GDM1 (cell line): ENCODE results near the gene DDI2.

ENCODE experiments used
- DNase-seq: peaks from one replicate; lab custom pipeline; 2025; lab: John Stamatoyannopoulos, UW

The DDI2 gene

DNA sequence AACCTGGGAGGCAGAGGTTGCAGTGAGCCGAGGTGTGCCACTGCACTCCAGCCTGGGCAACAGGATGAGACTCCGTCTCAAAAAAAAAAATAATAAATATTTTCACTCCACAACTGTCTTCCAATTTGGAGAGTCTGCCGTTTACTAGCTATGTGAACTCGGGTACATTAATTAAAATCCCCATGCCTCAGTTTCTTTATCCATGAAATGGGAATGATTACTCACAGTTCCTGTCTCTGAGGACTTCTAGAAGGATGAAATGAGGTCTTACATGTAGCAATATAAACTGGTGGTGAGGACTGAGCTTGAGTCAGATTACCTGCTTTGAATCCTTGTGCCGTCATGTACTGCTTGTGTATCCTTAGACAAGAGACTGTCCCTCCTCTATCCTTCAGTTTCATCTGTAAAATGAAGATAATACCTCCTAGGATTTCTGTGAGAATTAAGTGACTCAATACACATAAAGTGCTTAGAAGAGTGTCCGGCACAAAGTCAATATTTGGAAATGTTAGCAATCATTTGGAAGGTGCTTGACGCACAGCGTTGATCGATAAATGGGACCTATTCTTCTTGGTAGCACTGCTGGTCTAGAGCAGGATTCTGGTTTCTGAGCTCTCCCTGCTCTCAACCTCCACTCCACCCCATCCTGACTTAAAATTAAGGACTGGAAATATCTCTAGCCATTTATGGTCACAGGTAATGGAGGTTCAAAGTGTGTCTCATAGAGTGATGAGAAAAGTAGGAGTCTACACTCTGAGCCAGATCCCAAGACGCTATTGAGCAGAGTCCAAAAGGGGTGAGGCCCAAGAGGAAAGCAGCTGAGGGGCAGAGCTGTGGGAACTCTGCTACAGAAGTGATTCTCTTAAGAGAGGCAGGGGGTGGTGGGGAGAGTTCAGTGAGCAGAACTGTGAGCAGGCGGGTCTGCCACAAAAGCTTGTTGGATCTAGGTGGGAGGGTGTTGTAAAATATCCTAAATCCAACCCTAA, 11.6 kb upstream of the DDI2 start:
- DNase-seq: no peak

DNA sequence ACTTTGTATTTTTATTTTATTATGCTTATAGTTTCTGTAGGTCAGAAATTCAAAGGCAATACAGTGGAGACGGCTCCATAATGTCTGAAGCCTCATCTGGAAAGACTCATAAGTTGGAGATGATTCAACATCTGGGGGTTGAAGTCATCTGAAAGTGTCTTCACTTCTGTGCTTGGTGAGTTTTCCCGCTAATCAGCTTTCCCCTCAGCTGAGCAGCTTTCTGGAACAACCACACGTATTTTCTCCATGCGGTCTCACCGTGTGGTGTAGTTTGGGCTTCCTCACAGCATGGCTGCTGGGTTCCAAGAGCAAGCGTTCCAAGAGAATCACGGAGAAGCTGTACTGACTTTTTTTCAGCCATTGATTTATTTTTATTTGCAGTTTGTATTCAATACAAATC, 7.6 kb upstream of the DDI2 start:
- no peak for DNase-seq

DNA sequence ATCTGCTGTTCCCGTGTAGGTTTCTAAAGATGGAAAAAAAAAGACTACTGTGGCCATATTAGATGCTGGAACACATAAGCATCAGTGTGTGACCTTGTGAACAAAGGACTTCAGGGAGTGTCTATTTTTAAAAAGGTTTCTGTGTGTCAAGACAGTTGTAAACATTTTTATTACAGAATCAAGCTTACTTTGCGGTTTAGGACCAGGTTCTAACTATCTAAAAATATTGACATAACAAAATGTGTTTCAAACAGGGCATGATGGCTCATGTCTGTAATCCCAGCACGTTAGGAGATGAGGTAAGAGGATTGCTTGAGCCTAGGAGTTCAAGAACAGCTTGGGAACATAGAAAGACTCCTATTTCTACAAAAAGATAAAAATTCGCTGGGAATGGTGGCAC, 7.1 kb upstream of the DDI2 start:
- DNase-seq: no peak

DNA sequence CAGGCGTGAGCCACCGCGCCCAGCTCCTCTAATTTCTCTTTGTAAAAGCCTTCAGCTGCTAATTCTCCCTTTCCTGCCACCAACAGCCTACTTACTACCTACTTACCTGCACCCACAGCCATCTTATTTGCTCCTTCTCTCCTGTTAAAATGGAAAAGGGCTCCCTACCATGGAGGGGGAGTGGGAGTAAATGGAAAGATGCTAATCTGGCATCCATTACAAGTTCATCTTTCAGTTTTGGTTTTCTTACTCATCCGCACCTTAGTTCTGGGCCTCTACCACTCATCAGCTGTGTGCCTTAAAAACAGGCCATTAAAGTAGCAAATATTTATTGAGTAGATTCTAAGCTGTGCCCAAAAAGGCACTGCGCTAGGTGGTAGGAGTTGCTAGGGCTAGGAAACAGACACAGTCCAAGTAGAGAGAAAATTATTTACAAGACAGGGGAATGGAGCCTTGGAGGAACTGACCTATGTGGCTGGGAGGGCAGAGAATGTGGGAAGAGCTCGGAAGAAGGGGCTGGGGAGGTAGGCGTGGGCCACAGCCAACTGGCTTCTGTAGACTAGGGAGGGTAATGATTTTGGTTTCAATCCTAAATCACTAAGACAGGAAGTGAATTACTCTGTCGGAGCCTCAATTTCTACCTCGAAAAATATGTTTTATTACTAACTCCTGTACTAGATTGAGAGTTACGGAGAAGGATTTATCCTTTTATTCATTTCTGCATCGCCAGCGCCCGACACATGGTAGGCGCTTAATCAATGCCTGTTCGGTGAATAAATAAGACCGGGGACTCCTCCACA, 685 bp upstream of the DDI2 start:
- no peak for DNase-seq

DNA sequence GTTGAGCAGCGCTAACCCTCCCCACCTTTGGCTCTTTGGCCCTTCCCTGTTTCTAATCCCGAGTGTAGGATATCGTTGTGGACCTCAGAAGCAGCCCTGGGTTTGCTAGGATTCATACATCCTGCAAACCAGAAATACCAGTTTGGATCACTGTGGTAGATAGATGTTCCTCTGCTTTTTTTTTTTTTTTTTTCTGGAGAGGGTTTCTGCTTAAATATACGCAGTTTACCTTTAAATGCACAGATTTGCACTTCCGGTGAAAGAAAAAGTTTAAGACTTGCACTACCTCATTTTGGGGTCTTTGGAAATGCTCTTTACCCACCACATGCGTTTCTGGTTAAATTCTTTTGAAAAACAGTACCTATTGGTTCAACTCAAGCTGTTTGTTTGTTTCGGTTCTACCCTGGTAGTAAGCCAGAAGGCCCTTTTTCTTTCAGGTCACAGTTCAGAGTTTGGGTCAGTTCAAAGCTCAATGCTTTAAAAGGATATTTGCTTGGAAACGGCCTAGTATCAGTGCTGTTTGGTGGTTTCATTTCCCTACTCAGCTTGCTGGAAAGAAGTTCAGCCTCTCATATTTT, 908 bp downstream of the DDI2 start:
- DNase-seq: no peak

DNA sequence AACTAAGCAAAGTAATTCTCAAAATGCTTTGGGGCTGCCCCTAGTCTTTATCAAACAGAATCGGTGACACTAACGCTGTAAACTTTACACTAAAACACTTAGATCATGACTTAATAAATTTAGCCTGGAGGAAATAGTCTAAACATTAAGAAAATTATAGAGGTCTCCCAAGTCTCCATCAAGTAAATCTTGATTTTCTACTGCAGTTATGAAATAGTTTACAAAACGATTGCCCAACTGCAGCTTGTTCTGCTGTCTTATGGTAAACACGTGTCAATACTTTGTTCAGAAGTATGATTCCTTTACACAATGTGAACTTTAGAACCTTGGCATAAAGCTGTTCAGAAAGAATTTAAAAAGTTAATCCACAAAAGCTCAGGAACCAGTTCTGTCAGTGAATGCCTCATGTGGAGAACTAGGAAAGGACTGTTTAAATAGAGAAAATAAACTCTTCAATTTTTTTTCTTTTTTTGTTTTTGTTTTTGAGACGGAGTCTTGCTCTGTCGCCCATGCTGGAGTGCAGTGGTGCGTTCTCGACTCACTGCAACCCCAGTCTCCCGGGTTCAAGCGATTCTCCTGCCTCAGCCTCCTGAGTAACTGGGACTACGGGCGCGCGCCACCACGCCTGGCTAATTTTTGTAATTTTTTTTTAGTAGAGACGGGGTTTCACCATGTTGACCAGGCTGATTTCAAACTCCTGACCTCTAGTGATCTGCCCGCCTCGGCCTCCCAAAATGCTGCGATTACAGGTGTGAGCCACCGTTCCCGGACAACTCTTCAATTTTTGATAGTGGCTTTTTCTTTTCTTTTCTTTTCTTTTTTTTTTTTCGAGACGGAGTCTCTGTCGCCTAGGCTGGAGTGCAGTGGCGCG, 1.6 kb downstream of the DDI2 start:
- DNase-seq: no peak

DNA sequence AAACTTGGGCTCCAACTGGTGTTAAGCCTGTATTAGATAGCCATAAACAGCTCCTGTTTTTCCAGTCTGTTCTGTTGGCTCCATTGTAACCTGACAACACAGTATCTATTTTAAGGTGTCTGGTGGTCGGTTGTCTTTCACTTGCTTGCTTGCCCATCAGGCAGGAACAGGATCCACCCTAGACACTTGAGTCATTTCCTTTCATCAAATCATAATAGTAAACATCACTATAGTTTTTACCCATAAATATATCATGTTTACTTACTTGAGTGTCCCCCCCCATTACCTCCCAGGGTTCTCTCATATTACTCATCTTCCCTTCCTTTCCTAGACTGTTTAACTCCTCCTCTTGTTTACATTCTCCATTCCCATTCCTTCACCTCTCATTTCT, 2.9 kb downstream of the DDI2 start:
- no peak for DNase-seq

DNA sequence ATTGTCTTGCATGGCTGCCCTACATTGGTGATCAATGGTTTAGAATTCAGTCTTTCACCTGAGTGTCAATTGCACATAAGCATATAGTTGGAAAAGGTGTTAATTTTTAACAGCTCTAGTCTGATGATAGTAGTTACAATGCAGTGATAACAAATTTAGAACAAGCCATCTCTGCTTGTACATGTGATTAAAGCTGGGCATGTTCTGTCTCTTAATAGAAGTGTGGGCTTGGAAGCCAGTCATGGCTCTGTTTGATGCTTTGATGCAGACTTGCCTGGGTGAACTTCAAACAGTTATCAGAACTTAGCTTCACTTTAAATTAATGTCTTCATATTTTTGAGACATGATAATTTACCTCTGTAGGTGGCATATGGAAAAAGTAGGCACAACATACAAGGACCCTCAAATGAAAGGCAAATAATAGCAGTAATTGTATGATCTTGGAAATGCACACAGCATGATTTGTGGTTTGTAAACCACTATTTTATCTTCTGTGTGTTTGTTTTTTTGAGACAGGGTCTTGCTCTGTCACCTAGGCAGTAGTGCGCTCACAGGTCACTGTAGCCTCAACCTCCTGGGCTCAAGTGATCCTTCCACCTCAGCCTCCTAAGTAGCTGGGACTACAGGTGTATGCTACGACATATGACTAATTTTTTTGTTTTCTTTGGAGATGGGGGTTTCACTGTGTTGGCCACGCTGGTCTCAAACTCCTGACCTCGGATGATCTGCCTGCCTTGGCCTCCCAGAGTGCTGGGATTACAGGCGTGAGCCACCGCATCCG, 3.8 kb downstream of the DDI2 start:
- no peak for DNase-seq

DNA sequence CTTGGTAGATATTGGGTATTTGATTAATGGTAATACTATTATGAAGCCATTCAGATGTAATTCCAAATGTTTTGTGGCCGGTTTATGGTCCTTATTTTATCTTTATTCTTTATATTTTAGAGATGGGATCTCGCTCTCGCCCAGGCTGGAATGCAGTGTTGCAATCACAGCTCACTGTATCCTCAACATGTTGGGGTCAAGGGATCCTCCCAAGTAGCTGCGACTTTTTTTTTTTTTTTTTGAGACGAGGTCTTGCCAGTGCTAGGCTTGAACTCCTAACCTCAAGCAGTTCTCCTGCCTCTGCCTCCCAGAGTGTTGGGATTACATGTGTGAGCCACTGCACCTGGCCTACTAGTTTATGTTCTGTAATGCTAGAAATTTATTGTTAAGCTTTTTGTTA, 4.7 kb downstream of the DDI2 start:
- DNase-seq: no peak

DNA sequence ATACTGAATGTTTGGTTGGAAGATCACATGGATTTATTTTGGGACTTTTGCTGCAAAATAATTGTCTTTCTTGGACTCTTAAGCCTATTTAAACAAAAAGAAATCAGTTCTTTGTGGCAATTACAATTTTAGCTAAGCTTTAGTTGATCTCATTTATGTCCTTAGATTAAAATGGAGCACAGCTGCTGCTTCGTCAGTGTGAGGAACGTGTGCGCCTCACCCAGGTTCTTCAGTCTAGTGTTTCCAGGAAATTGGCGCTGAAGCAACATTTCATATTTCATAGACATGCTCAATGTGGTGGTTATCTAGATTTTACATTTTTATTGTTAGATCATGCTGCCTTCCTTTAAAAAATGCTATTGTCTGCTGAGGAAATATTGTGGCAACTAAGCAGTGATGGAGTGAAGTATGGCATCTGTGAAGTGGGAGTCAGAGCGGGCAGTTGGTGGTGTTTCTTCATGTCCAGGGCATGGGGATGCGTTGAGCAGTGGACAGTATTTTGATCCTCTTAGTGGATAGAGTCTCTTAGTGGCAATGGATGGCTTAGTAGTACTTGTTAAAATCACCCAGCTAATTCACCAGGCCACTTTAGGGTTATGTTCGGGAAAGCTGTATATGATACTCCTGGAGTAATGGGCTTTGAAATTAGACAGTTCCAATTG, 5.6 kb downstream of the DDI2 start:
- DNase-seq: no peak

DNA sequence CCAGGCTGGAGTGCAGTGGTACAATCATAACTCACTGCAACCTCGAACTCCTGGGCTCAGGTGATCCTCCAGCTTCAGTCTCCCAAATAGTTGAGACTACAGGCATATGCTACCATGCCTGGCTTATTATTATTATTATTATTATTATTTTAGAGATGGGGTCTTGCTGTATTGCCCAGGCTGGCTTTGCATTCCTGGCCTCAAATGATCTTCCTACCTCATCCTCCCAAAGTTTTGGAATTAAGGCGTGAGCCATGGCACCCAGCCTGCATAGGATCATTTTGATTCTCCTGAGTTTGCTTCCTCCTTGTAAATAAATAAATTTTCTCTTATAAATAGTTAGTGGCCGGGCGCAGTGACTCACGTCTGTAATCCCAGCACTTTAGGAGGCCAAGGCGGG, 6.2 kb downstream of the DDI2 start:
- DNase-seq: no peak

DNA sequence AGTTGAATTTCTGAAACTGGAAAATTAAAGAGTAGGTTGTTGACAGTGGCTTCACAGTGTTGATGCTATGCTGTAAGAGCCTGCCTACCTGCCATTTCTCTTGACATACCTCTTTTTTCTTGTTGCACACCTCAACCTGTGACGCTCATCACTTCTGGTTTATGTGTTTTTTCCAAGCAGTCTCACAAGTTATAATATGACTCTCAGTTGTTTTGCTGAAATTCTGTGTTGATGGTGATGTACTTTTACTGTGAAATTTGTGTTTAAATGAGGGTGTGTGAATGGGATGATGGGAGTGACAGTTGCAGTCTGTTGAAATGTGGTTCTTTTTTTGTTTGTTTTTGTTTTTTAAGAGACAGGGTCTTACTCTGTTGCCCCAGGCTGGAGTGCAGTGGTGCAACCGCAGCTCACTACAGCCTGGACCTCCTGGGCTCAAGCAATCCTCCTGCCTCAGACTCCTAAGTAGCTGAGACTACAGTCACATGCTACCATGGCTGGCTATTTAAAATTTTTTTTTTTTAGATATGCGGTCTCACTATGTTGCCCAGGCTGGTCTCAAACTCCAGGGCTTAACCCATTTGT, 7.0 kb downstream of the DDI2 start:
- DNase-seq: no peak

DNA sequence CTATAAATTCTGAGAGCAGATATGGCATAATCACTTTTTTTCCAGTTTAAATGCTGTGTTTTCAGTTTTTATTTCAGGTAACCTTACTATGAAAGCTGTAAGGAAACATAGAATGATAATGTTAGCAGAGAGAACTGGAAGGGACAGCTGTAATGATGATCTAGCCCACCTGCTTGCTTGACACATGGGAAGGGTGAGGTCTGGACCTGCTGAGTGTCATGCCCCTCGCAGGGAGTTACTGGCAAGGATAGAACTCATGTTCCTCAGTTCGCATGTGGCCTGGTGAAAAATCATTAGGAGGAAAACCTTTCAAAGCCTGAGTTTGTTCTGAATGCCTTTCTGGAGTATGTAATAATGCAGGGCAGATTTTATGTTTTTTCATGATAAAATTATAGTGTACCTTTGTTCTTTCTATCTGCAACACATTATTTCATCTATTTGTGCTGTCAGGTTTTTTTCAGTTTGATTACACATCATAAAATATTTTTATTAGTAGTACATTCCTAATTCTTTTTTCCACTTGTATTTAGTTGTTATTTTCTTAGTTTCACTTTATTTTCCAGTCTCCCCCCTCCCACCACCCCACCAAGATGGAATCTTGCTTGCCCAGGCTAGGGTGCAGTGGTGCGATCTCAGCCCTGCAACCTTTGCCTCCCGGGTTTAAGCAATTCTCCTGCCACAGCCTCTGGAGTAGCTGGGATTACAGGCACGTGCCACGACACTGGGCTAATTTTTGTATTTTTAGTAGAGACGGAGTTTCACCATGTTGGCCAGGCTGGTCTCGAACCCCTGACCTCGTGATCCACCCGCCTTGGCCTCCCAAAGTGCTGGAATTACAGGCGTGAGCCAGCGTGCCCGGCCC, 8.0 kb downstream of the DDI2 start:
- no peak for DNase-seq

DNA sequence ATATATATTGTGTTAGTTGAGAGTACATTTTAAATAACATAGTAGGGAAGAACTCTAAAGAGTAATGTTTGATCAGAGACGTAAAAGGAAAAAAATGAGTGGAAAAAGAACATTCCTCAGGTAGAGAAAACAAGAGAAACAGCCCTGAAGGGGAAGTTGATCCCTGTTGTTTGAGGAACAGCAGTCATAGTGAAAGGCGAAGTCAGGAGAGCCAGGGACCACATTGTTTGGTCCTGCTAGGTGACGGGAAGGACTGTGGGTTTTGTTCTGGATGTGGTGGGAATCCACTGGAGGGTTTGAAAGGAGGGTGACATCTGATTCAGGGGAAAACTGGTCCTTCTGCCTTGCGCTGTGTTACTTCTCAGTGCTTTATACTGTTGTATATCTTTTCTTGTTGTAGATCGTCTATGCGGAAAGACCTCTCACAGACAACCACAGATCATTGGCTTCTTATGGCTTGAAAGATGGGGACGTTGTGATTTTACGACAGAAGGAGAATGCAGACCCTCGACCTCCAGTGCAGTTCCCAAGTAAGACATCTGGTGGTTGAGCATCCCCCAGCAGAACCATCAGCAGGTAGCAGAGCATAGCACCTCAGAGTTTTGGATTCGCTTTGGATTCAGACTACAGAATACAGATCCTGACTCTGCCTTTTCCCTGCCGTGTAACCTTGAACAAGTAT, 9.2 kb downstream of the DDI2 start:
- no peak for DNase-seq

DNA sequence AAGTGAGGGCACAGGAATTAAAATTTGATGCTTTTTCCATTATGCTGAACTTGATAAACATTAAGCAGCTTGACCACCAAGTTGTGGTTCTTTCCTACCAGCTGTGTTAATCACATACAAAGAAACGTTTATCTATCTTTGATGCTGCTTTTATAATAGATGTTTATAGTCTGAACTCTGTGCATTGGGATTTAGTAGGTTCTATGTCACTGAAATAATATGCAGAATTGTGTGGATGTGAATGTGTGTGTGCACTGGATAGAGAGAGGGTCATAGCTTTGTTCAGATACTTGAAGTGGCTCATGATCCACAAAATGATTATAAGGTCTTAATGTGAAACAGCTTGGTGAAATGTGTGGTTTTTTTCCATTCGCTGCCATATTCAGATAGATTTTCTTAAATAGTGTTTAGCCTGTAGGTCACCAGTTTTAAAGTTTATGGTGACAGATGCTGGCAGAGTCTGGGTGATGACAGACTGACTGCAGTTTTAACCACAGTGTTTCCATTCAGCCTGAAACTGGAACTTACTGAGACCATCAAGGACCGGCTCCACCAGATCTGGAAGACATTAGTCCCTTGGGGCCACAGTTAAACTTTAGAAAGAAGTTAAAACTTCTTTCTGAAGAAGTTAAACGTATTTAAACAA, 10.2 kb downstream of the DDI2 start:
- DNase-seq: no peak

DNA sequence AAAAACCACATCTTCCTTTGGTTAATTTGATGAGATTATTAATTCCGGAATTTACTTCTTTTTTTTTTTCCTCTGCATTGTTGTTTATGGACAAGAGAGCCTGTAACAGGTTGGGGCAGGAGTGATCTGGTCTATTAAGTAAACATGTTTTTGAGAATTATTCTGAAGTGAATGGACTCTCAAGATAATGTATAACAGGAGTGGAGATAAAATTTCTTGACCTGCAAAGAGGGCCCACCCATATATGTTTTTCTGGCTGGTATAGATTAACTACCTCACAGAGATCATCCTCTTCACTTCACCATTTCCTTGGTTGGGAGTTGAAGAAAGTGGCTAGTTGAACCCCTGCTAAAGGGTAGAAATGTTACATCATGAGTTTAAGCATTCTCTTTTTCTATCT, 10.7 kb downstream of the DDI2 start:
- DNase-seq: no peak

DNA sequence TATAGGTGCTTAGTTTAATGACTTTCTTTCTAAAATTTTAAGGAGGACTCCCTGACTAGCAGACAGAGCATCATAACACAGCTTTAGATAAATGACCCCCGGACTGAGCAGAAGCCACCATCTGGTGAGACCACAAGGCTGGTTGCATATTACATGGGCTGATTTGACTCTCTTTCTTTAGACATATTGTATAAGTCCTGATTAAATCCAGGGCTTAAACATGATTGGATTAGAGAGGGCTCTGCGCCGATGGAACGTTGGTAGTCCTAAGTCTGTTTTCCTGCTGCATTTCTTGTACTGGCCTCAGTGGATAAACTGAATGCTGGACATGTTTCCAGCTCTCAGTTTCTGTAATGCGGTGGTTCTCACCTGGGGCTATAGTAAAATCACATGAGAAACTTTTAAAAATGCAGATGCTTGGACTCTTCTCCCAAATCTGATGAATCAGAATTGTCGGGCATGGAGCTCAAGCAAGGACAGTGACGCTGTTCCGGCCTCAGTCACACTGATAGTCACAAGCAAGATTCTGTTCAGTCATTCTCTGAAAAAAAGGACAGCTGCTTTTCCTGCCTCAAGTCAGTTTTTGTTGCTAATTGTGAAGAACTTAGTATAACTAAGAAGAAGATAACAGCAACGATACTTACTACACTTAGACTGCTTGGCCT, 16.6 kb downstream of the DDI2 start:
- no peak for DNase-seq

DNA sequence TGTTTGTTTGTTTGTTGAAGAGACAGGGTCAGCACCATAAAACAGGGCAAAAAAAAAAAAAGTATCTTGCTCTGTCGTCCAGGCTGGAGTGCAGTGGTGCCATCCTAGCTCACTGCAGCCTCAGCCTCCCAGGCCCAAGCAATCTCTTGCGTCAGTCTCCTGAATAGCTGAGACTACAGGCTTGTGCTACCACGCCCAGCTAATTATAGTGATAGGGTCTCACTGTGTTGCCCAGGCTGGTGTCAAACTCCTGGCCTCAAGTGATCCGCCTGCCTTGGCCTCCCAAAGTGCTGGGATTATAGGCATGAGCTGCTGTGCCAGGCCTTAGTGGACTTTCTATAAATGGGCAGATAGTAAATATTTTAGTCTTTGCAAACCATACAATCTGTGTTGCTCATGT, 19.2 kb downstream of the DDI2 start:
- no peak for DNase-seq
